ENCODE results near the gene UBE3C. TPM values are rescaled to one million over a fixed set of nuclear protein-coding genes. Genes with fewer than 3 reads are reported as not detected.

Gene UBE3C
- polyA plus RNA-seq, 1 donor (not counting 4 experiments of a cell fraction or from before 2014, with no cell fraction given) = 89.3 TPM

DNA sequence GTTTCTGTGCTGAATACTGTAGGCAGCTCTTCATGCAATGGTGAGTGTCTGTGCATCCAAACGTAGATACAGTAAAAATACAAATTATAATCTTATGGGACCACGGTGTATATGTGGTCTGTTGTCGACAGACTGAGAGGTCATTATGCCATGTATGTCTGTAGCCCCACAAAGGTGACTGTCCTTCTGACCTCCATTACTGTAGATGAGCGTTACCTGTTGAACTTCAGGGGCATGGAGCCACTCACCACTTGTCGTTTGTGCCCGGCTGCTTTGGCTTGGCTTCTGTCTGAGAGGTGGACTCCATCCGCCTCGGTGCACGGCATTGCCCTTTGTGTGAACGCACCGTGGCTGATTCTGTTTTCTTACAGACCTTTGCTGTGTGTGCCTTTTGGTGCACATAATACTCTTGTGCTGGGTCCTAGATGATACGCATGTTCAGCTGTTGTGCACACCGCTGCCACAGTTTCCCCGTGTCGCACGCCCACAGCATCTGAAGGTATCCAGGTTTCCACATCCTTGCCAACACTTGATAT is 2.9 kb downstream of the UBE3C start:
- H3K9me1 ChIP-seq (ENCODE audit: control insufficient read depth, extremely low read depth, insufficient read depth, low read length) = peaks cover 2% of the 10 kb centered on the region
- H4K20me1 ChIP-seq (ENCODE audit: control insufficient read depth, extremely low read depth, insufficient read depth, low read length) = peaks cover 36% of the 10 kb centered on the region
- FAIRE-seq (no peak), DNase-seq (ENCODE audit: low read depth, low spot score) (no peak)
- no peak overlapping the region for H3K4me2 ChIP-seq (ENCODE audit: control insufficient read depth, extremely low read depth, insufficient read depth, low read depth, low read length)
- H3K9ac ChIP-seq (ENCODE audit: control insufficient read depth, extremely low read depth, insufficient read depth, low read length) = no peak overlapping the region
- no peak overlapping the region for H3K27ac ChIP-seq (ENCODE audit: control insufficient read depth, insufficient read depth, low read length)
- H3K4me1 ChIP-seq (ENCODE audit: control insufficient read depth, extremely low read depth, insufficient read depth, low read length) = peaks cover 9% of the 10 kb centered on the region
- no peak overlapping the region for H2AFZ ChIP-seq (ENCODE audit: control insufficient read depth, low read length)
- peaks cover 75% of the 10 kb centered on the region for H3K79me2 ChIP-seq (ENCODE audit: control insufficient read depth, insufficient read depth, low read length)
- H3K36me3 ChIP-seq (ENCODE audit: control insufficient read depth in 2 of 2, extremely low read depth in 1 of 2, insufficient read depth in 2 of 2, low read length in 2 of 2) = peaks cover 10 to 20% of the 10 kb centered on the region in 2 experiments
- no peaks in the 10 kb centered on the region for H3K9me3 ChIP-seq (ENCODE audit: control insufficient read depth, low read depth, low read length)
- TF ChIP-seq EZH2 (IDR thresholded peaks at IDR 0.05; ENCODE audit: low read length) = no peak
- TF ChIP-seq, protein P1, sequence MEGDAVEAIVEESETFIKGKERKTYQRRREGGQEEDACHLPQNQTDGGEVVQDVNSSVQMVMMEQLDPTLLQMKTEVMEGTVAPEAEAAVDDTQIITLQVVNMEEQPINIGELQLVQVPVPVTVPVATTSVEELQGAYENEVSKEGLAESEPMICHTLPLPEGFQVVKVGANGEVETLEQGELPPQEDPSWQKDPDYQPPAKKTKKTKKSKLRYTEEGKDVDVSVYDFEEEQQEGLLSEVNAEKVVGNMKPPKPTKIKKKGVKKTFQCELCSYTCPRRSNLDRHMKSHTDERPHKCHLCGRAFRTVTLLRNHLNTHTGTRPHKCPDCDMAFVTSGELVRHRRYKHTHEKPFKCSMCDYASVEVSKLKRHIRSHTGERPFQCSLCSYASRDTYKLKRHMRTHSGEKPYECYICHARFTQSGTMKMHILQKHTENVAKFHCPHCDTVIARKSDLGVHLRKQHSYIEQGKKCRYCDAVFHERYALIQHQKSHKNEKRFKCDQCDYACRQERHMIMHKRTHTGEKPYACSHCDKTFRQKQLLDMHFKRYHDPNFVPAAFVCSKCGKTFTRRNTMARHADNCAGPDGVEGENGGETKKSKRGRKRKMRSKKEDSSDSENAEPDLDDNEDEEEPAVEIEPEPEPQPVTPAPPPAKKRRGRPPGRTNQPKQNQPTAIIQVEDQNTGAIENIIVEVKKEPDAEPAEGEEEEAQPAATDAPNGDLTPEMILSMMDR (optimal IDR thresholded peaks at IDR 0.05 in 1 of 3, IDR thresholded peaks at IDR 0.05 in 1 of 3, conservative IDR thresholded peaks at IDR 0.05 in 1 of 3; ENCODE audit: extremely low read depth in 1 of 3, insufficient read depth in 2 of 3, low read length in 3 of 3) = no peak
- H3K27me3 ChIP-seq (ENCODE audit: control insufficient read depth, extremely low read depth, insufficient read depth, low read length) = no peaks in the 10 kb centered on the region
- dilution Hi-C loops (cut with MboI; ENCODE audit: extremely low pct_ligation_motif_present, low sequenced_read_pairs) = no loop called here
- no peak overlapping the region for H3K4me3 ChIP-seq (ENCODE audit: control insufficient read depth in 2 of 3, extremely low read depth in 1 of 3, insufficient read depth in 2 of 3, low read depth in 1 of 3, low read length in 3 of 3)

DNA sequence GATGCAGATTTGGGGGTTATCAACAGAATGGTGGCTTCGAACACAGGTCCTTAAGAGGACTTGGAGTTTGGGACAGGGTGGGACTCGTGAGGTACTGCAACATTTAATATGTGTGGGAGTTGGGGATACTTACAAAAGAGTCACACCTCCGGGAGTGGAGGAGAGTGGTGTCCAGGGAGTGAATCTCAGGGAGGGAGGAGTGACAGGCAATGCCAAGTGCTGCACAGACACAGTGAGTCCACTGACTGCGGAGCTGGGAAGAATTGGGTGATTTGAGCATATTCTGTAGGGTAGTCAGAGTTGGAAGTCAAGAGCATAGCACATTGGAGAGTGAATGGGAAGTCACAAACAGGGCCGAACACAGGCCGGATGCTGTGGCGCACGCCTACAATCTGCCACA is 5.1 kb downstream of the UBE3C start:
- Histone ChIP-seq H3K27ac (ENCODE audit: control insufficient read depth, insufficient read depth, low read length) (no peak overlapping the region), H3K9me1 (ENCODE audit: control insufficient read depth, extremely low read depth, insufficient read depth, low read length) (peaks cover 2% of the 10 kb centered on the region), H3K27me3 (ENCODE audit: control insufficient read depth, extremely low read depth, insufficient read depth, low read length) (no peaks in the 10 kb centered on the region), H3K9ac (ENCODE audit: control insufficient read depth, extremely low read depth, insufficient read depth, low read length) (no peak overlapping the region), H3K79me2 (ENCODE audit: control insufficient read depth, insufficient read depth, low read length) (peaks cover 97% of the 10 kb centered on the region), H2AFZ (ENCODE audit: control insufficient read depth, low read length) (no peak overlapping the region), H3K4me2 (ENCODE audit: control insufficient read depth, extremely low read depth, insufficient read depth, low read depth, low read length) (no peak overlapping the region), H4K20me1 (ENCODE audit: control insufficient read depth, extremely low read depth, insufficient read depth, low read length) (peaks cover 40% of the 10 kb centered on the region), H3K4me1 (ENCODE audit: control insufficient read depth, extremely low read depth, insufficient read depth, low read length) (peaks cover 6% of the 10 kb centered on the region), H3K9me3 (ENCODE audit: control insufficient read depth, low read depth, low read length) (no peaks in the 10 kb centered on the region), H3K36me3 (ENCODE audit: control insufficient read depth in 2 of 2, extremely low read depth in 1 of 2, insufficient read depth in 2 of 2, low read length in 2 of 2) (peaks cover 10 to 20% of the 10 kb centered on the region in 2 experiments), H3K4me3 (ENCODE audit: control insufficient read depth in 2 of 3, extremely low read depth in 1 of 3, insufficient read depth in 2 of 3, low read depth in 1 of 3, low read length in 3 of 3) (no peak overlapping the region)
- dilution Hi-C loops (cut with MboI; ENCODE audit: extremely low pct_ligation_motif_present, low sequenced_read_pairs) = no loop called here
- no peak for DNase-seq (ENCODE audit: low read depth, low spot score)
- no peak for FAIRE-seq
- TF ChIP-seq, protein P1 (optimal IDR thresholded peaks at IDR 0.05 in 1 of 3, IDR thresholded peaks at IDR 0.05 in 1 of 3, conservative IDR thresholded peaks at IDR 0.05 in 1 of 3; ENCODE audit: extremely low read depth in 1 of 3, insufficient read depth in 2 of 3, low read length in 3 of 3) = no peak
- TF ChIP-seq EZH2 (IDR thresholded peaks at IDR 0.05; ENCODE audit: low read length) = no peak
